Measurements from ENCODE around the gene EVI2B. TPM values are rescaled to one million over a fixed set of nuclear protein-coding genes. Genes with fewer than 3 reads are reported as not detected.
"Not testable (repeated sequence)": the region's sequence is repeated elsewhere in the genome, so short reads cannot be mapped to it uniquely, and the experiment has no call there.

The EVI2B gene
- total and polyA plus RNA-seq, 4 donors = 2.8 to 5.8 (median 3.7) TPM

DNA sequence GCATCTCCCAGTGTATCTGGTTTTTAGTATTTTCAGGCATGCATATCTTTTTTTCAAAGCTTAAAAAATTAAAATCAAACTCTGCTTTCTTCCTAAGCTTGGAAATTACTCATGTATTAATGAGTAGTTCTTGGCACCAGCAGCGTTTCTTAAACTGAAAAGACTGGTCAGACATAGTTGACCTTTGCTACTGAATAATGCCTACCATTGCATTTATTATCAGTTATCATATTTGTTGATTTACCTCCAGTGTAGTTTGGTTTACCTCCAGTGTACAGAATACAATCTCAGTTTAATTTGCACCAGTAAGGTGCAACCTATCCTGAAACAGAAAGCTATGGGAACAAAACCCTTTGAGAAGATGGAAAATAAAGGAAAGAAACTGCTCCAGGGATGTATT is 42.1 kb upstream of the EVI2B start:
- no peak overlapping the region for H3K27ac ChIP-seq (ENCODE audit: low read depth in 1 of 2, low read length in 2 of 2)
- no peaks in the 10 kb centered on the region for H3K27me3 ChIP-seq (ENCODE audit: control insufficient read depth in 4 of 4, insufficient read depth in 4 of 4, low read length in 3 of 4)
- no peaks in the 10 kb centered on the region for H3K4me1 ChIP-seq (ENCODE audit: control insufficient read depth in 4 of 4, insufficient read depth in 4 of 4, low read length in 3 of 4)
- TF ChIP-seq, protein P1, sequence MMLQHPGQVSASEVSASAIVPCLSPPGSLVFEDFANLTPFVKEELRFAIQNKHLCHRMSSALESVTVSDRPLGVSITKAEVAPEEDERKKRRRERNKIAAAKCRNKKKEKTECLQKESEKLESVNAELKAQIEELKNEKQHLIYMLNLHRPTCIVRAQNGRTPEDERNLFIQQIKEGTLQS (IDR thresholded peaks at IDR 0.05) = no peak
- TF ChIP-seq, protein P2, sequence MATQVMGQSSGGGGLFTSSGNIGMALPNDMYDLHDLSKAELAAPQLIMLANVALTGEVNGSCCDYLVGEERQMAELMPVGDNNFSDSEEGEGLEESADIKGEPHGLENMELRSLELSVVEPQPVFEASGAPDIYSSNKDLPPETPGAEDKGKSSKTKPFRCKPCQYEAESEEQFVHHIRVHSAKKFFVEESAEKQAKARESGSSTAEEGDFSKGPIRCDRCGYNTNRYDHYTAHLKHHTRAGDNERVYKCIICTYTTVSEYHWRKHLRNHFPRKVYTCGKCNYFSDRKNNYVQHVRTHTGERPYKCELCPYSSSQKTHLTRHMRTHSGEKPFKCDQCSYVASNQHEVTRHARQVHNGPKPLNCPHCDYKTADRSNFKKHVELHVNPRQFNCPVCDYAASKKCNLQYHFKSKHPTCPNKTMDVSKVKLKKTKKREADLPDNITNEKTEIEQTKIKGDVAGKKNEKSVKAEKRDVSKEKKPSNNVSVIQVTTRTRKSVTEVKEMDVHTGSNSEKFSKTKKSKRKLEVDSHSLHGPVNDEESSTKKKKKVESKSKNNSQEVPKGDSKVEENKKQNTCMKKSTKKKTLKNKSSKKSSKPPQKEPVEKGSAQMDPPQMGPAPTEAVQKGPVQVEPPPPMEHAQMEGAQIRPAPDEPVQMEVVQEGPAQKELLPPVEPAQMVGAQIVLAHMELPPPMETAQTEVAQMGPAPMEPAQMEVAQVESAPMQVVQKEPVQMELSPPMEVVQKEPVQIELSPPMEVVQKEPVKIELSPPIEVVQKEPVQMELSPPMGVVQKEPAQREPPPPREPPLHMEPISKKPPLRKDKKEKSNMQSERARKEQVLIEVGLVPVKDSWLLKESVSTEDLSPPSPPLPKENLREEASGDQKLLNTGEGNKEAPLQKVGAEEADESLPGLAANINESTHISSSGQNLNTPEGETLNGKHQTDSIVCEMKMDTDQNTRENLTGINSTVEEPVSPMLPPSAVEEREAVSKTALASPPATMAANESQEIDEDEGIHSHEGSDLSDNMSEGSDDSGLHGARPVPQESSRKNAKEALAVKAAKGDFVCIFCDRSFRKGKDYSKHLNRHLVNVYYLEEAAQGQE (IDR thresholded peaks at IDR 0.05) = no peak
- TF ChIP-seq GABPA (IDR thresholded peaks at IDR 0.05 in 1 of 2, conservative IDR thresholded peaks at IDR 0.05 in 1 of 2) (no peak), RAD21 (IDR thresholded peaks at IDR 0.05) (no peak), YY1 (IDR thresholded peaks at IDR 0.05) (no peak), HNF4A (conservative IDR thresholded peaks at IDR 0.05) (no peak)
- TF ChIP-seq, protein P3, sequence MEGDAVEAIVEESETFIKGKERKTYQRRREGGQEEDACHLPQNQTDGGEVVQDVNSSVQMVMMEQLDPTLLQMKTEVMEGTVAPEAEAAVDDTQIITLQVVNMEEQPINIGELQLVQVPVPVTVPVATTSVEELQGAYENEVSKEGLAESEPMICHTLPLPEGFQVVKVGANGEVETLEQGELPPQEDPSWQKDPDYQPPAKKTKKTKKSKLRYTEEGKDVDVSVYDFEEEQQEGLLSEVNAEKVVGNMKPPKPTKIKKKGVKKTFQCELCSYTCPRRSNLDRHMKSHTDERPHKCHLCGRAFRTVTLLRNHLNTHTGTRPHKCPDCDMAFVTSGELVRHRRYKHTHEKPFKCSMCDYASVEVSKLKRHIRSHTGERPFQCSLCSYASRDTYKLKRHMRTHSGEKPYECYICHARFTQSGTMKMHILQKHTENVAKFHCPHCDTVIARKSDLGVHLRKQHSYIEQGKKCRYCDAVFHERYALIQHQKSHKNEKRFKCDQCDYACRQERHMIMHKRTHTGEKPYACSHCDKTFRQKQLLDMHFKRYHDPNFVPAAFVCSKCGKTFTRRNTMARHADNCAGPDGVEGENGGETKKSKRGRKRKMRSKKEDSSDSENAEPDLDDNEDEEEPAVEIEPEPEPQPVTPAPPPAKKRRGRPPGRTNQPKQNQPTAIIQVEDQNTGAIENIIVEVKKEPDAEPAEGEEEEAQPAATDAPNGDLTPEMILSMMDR (IDR thresholded peaks at IDR 0.05; ENCODE audit: low read depth, low read length, missing input control) = no peak
- TF ChIP-seq, protein P4, sequence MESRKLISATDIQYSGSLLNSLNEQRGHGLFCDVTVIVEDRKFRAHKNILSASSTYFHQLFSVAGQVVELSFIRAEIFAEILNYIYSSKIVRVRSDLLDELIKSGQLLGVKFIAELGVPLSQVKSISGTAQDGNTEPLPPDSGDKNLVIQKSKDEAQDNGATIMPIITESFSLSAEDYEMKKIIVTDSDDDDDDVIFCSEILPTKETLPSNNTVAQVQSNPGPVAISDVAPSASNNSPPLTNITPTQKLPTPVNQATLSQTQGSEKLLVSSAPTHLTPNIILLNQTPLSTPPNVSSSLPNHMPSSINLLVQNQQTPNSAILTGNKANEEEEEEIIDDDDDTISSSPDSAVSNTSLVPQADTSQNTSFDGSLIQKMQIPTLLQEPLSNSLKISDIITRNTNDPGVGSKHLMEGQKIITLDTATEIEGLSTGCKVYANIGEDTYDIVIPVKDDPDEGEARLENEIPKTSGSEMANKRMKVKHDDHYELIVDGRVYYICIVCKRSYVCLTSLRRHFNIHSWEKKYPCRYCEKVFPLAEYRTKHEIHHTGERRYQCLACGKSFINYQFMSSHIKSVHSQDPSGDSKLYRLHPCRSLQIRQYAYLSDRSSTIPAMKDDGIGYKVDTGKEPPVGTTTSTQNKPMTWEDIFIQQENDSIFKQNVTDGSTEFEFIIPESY (IDR thresholded peaks at IDR 0.05) = no peak
- WGBS = 76% methylated on average over 1 of the region's 1 CpG
- H3K9me3 ChIP-seq (ENCODE audit: control insufficient read depth in 4 of 4, low read length in 3 of 4) = no peaks in the 10 kb centered on the region
- H3K9ac ChIP-seq (ENCODE audit: low read depth in 1 of 2, low read length in 2 of 2) = no peak overlapping the region
- H3K36me3 ChIP-seq (ENCODE audit: control insufficient read depth in 4 of 4, insufficient read depth in 3 of 4, low read depth in 1 of 4, low read length in 3 of 4) = peaks cover 0 to 25% (median 17%) of the 10 kb centered on the region in 4 donors
- H3K4me3 ChIP-seq (ENCODE audit: low read depth in 1 of 3, low read length in 3 of 3) = no peak overlapping the region
- no peak for DNase-seq (ENCODE audit: low spot score)

DNA sequence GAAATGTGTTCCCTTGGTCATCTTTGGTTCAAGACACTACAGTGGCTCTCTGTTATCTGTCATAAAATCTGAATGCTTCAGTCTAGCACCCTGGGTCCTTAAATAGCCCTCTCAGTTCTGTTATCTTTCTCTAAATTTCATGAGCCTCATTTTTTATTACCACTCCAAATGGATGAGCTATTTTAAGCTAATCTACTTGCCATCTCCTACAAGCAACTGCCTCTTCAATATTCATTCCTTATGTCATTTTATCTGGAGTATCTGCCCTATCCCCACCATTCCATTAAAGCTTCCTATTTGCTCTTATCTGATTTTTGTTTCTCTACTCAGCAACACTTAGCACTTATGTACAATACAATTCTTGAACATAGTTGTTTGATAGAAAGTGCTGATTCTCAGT is 35.6 kb upstream of the EVI2B start:
- H3K9ac ChIP-seq (ENCODE audit: low read depth in 1 of 2, low read length in 2 of 2) = no peak overlapping the region
- no peak overlapping the region for H3K4me3 ChIP-seq (ENCODE audit: low read depth in 1 of 3, low read length in 3 of 3)
- peaks cover 0 to 29% (median 9%) of the 10 kb centered on the region in 4 donors for H3K36me3 ChIP-seq (ENCODE audit: control insufficient read depth in 4 of 4, insufficient read depth in 3 of 4, low read depth in 1 of 4, low read length in 3 of 4)
- H3K27me3 ChIP-seq (ENCODE audit: control insufficient read depth in 4 of 4, insufficient read depth in 4 of 4, low read length in 3 of 4) = no peaks in the 10 kb centered on the region
- no peaks in the 10 kb centered on the region for H3K9me3 ChIP-seq (ENCODE audit: control insufficient read depth in 4 of 4, low read length in 3 of 4)
- DNase-seq (ENCODE audit: low spot score) = no peak
- no peaks in the 10 kb centered on the region for H3K4me1 ChIP-seq (ENCODE audit: control insufficient read depth in 4 of 4, insufficient read depth in 4 of 4, low read length in 3 of 4)
- TF ChIP-seq NR2F2 (IDR thresholded peaks at IDR 0.05) (no peak), FOXA2 (IDR thresholded peaks at IDR 0.05) (no peak), RAD21 (IDR thresholded peaks at IDR 0.05) (no peak)
- TF ChIP-seq, protein P3 (IDR thresholded peaks at IDR 0.05; ENCODE audit: low read depth, low read length, missing input control) = no peak
- TF ChIP-seq, protein P2 (IDR thresholded peaks at IDR 0.05) = no peak
- no peak overlapping the region for H3K27ac ChIP-seq (ENCODE audit: low read depth in 1 of 2, low read length in 2 of 2)

DNA sequence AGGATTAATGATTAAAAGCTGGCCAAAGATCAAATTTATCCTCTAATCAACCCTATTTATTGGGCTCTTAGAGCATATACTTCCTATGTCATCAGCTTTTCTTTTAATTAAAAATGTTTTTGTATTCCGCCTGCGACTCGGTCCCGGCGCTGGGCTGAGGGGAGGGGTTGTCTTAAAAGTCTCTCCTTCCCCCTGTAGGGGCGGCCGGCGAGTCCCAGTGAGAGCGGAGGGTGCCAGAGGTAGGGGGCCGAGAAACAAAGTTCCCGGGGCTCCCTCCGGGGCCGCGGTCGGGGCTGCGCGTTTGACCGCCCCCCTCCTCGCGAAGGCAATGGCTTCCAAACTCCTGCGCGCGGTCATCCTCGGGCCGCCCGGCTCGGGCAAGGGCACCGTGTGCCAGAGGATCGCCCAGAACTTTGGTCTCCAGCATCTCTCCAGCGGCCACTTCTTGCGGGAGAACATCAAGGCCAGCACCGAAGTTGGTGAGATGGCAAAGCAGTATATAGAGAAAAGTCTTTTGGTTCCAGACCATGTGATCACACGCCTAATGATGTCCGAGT is 31.4 kb upstream of the EVI2B start:
- WGBS = 92% methylated on average over 21 of the region's 34 CpGs

More for the DNA sequence above, 31.4 kb upstream of the EVI2B start:
- not testable (repeated sequence) for H3K4me3 ChIP-seq (ENCODE audit: low read depth in 1 of 3, low read length in 3 of 3); H3K9ac ChIP-seq (ENCODE audit: low read depth in 1 of 2, low read length in 2 of 2); DNase-seq (ENCODE audit: low spot score); H3K27me3 ChIP-seq (ENCODE audit: control insufficient read depth in 4 of 4, insufficient read depth in 4 of 4, low read length in 3 of 4); H3K9me3 ChIP-seq (ENCODE audit: control insufficient read depth in 4 of 4, low read length in 3 of 4); H3K4me1 ChIP-seq (ENCODE audit: control insufficient read depth in 4 of 4, insufficient read depth in 4 of 4, low read length in 3 of 4); H3K27ac ChIP-seq (ENCODE audit: low read depth in 1 of 2, low read length in 2 of 2)
- H3K36me3 ChIP-seq (ENCODE audit: control insufficient read depth in 4 of 4, insufficient read depth in 3 of 4, low read depth in 1 of 4, low read length in 3 of 4) = peaks cover 0 to 25% (median 8%) of the 10 kb centered on the region in 4 donors

Measured in liver (tissue), 9 donors.